ENCODE results near the gene MAP7D2. TPM values are rescaled to one million over a fixed set of nuclear protein-coding genes. Genes with fewer than 3 reads are reported as not detected.

The MAP7D2 gene
- total and polyA plus RNA-seq, 2 of the 4 experiments (the other 2 are of a cell fraction) = 0.18 to 0.19 TPM

DNA sequence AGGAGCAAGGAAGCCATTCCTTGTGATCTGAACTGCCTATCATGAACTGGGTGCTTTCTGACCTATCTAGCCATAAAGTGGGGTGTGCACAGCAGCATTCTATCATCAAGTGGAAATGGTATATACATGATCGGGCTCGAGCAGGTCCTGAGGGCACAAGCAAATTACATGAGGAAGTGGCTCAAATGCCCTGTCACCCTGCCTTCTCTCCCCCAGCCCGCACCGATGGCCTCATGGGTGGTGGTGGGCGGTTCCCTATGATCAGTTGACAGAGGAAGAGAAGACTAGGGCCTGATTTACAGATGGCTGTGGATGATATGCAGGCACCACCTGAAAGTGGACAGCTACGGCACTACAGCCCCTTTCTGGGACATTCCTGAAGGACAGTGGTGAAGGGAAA, 79.5 kb downstream of the MAP7D2 start:
- H3K36me3 ChIP-seq (ENCODE audit: control insufficient read depth, insufficient read depth, low read length) = no peaks in the 10 kb centered on the region
- no peak overlapping the region for H4K8ac ChIP-seq (ENCODE audit: low read depth in 2 of 2, low read length in 2 of 2)
- no TSS peak for BruUV-seq (replicated peaks)
- H3K4me2 ChIP-seq (ENCODE audit: low read depth, low read length) = no peak overlapping the region
- H2AK9ac ChIP-seq (replicated peaks; ENCODE audit: low read depth, low read length, poor library complexity) = no peak overlapping the region
- no peak overlapping the region for H2BK20ac ChIP-seq (ENCODE audit: low read depth, low read length)
- in situ Hi-C loops (cut with MboI; ENCODE audit: low sequenced_read_pairs) = no loop called here
- no peaks in the 10 kb centered on the region for H4K20me1 ChIP-seq (ENCODE audit: insufficient read depth, low read length)
- no peak overlapping the region for H3K56ac ChIP-seq (ENCODE audit: extremely low read depth, insufficient read depth, low read length)
- no peak overlapping the region for H3K23ac ChIP-seq (ENCODE audit: low read depth, low read length)
- CTCF ChIA-PET = no interaction called here
- no peak for ATAC-seq (ENCODE audit: low read depth)
- H2BK120ac ChIP-seq (ENCODE audit: low read depth, low read length) = no peak overlapping the region
- H3K9me3 ChIP-seq (ENCODE audit: control insufficient read depth, insufficient read depth, low read length) = no peaks in the 10 kb centered on the region
- no peak for TF ChIP-seq RAD21 (IDR thresholded peaks at IDR 0.05; ENCODE audit: low read length)
- TF ChIP-seq POLR2A (IDR thresholded peaks at IDR 0.05; ENCODE audit: low read depth, low read length) = no peak
- no peak for TF ChIP-seq RFX5 (IDR thresholded peaks at IDR 0.05; ENCODE audit: low read depth, low read length)
- TF ChIP-seq, protein P1, sequence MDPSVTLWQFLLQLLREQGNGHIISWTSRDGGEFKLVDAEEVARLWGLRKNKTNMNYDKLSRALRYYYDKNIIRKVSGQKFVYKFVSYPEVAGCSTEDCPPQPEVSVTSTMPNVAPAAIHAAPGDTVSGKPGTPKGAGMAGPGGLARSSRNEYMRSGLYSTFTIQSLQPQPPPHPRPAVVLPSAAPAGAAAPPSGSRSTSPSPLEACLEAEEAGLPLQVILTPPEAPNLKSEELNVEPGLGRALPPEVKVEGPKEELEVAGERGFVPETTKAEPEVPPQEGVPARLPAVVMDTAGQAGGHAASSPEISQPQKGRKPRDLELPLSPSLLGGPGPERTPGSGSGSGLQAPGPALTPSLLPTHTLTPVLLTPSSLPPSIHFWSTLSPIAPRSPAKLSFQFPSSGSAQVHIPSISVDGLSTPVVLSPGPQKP (IDR thresholded peaks at IDR 0.05; ENCODE audit: borderline replicate concordance, low read depth, low read length) = no peak
- TF ChIP-seq CHD1 (IDR thresholded peaks at IDR 0.05; ENCODE audit: low read depth, low read length) = no peak
- TF ChIP-seq BHLHE40 (IDR thresholded peaks at IDR 0.05; ENCODE audit: low read depth, low read length) = no peak
- TF ChIP-seq RCOR1 (IDR thresholded peaks at IDR 0.05; ENCODE audit: insufficient replicate concordance, low read length) = no peak
- TF ChIP-seq NFE2L2 (IDR thresholded peaks at IDR 0.05; ENCODE audit: low read depth, low read length) = no peak
- TF ChIP-seq MXI1 (IDR thresholded peaks at IDR 0.05; ENCODE audit: borderline replicate concordance, low read depth, low read length) = no peak
- no peak for TF ChIP-seq MAZ (IDR thresholded peaks at IDR 0.05; ENCODE audit: borderline replicate concordance, low read depth, low read length)
- no peak for TF ChIP-seq MAFK (IDR thresholded peaks at IDR 0.05; ENCODE audit: low read depth, low read length)
- no peak for TF ChIP-seq FOS (IDR thresholded peaks at IDR 0.05; ENCODE audit: low read depth, low read length)
- no peak for TF ChIP-seq USF2 (IDR thresholded peaks at IDR 0.05; ENCODE audit: low read depth, low read length)
- TF ChIP-seq CEBPB (IDR thresholded peaks at IDR 0.05; ENCODE audit: low read depth, low read length) = no peak
- TF ChIP-seq SMC3 (IDR thresholded peaks at IDR 0.05; ENCODE audit: low read depth, low read length) = no peak
- TF ChIP-seq CTCF (conservative IDR thresholded peaks at IDR 0.05; ENCODE audit: low read depth, low read length) = no peak
- H2BK15ac ChIP-seq (ENCODE audit: low read depth, low read length) = no peak overlapping the region
- no peak overlapping the region for H3K4me3 ChIP-seq (ENCODE audit: insufficient read depth, low read depth, low read length)
- H3K27ac ChIP-seq (ENCODE audit: insufficient read depth, low read length) = no peak overlapping the region
- dilution Hi-C loops (cut with HindIII; ENCODE audit: low sequenced_read_pairs, unreplicated experiment) = no loop called here
- H4K5ac ChIP-seq (ENCODE audit: low read depth, low read length) = no peak overlapping the region
- intact Hi-C loops (cut with micrococcal nuclease) = no loop called here
- 87% methylated on average over 3 of the region's 6 CpGs; no CpG with 5 or more reads in 1 of the 2 experiments for WGBS, 2 experiments (ENCODE audit: extremely low coverage in 2 of 2, insufficient read length in 1 of 2)
- H2AFZ ChIP-seq (replicated peaks; ENCODE audit: low read length, poor library complexity) = no peak overlapping the region
- H3K9ac ChIP-seq (ENCODE audit: low read depth, low read length) = no peak overlapping the region
- H3K4ac ChIP-seq (ENCODE audit: low read depth, low read length) = no peak overlapping the region
- no peak overlapping the region for H3K18ac ChIP-seq (ENCODE audit: low read depth, low read length)
- no peak overlapping the region for H2AK5ac ChIP-seq (ENCODE audit: low read depth, low read length)
- no peak overlapping the region for H3K14ac ChIP-seq (replicated peaks; ENCODE audit: low read depth, low read length)
- POLR2A ChIA-PET (ENCODE audit: unreplicated experiment) = no interaction called here
- H2BK5ac ChIP-seq (ENCODE audit: low read depth, low read length, poor library complexity, severe bottlenecking) = no peak overlapping the region
- H3K4me1 ChIP-seq (ENCODE audit: control insufficient read depth, insufficient read depth, low read length) = no peaks in the 10 kb centered on the region
- peaks cover 8% of the 10 kb centered on the region; the same call in 1 of the 2 replicates for H3K27me3 ChIP-seq (ENCODE audit: control insufficient read depth, insufficient read depth, low read length)
- H3K79me1 ChIP-seq (ENCODE audit: low read depth in 1 of 2, low read length in 2 of 2) = no peaks in the 10 kb centered on the region
- no peak for DNase-seq
- H4K91ac ChIP-seq (ENCODE audit: insufficient read depth, low read depth, low read length) = no peak overlapping the region
- no peaks in the 10 kb centered on the region for H3K9me1 ChIP-seq (ENCODE audit: insufficient read depth, low read length)

Measured in IMR-90 (cell line).